Nephron (organoid): Measurements from ENCODE around the gene TPCN1.

Experiments used
- H3K27ac Mint-ChIP-seq, 3 experiments: 2 replicates each; pipeline ENCODE4 v1.8.0; 2020; ENCODE audit warnings: mixed read lengths in 3 of 3, mild to moderate bottlenecking in 2 of 3, moderate library complexity in 1 of 3
- H3K27me3 Mint-ChIP-seq: 2 replicates; pipeline ENCODE4 v1.8.0; 2021; ENCODE audit warnings: low read depth, mild to moderate bottlenecking, moderate library complexity, mixed read lengths
- H3K36me3 Mint-ChIP-seq: 2 replicates; pipeline ENCODE4 v1.8.0; 2020; ENCODE audit warnings: low read depth, mixed read lengths
- H3K4me1 Mint-ChIP-seq: 2 replicates; pipeline ENCODE4 v1.8.0; 2020; ENCODE audit warnings: mixed read lengths
- H3K4me3 Mint-ChIP-seq, 3 experiments: 2 replicates each; pipeline ENCODE4 v1.8.0; 2020; ENCODE audit warnings: mild to moderate bottlenecking in 3 of 3, mixed read lengths in 3 of 3, moderate library complexity in 2 of 3
- H3K9me3 Mint-ChIP-seq: 2 replicates; pipeline ENCODE4 v1.8.0; 2020; ENCODE audit warnings: mixed read lengths
- CTCF ChIP-seq, 3 experiments: fragments of 200-600 bp; sonication (generic); IDR thresholded peaks; one replicate each; pipeline ENCODE4 v1.5.0; 2021; ENCODE audit warnings: antibody characterized with exemption in 3 of 3; ENCODE audit not compliant: unreplicated experiment in 3 of 3

Gene TPCN1

GRCh38 chr12:113235976-113236375, 14.7 kb downstream of the TPCN1 start:
- no peak for TF ChIP-seq CTCF (IDR thresholded peaks at IDR 0.05; ENCODE audit: unreplicated experiment in 3 of 3)
- Mint-ChIP-seq H3K9me3 (no peaks in the 10 kb centered on the region), H3K27me3 (no peaks in the 10 kb centered on the region), H3K4me1 (peaks cover 60% of the 10 kb centered on the region), H3K4me3 (no peak overlapping the region), H3K27ac (no peak overlapping the region), H3K36me3 (peaks cover 19% of the 10 kb centered on the region)

DNA sequence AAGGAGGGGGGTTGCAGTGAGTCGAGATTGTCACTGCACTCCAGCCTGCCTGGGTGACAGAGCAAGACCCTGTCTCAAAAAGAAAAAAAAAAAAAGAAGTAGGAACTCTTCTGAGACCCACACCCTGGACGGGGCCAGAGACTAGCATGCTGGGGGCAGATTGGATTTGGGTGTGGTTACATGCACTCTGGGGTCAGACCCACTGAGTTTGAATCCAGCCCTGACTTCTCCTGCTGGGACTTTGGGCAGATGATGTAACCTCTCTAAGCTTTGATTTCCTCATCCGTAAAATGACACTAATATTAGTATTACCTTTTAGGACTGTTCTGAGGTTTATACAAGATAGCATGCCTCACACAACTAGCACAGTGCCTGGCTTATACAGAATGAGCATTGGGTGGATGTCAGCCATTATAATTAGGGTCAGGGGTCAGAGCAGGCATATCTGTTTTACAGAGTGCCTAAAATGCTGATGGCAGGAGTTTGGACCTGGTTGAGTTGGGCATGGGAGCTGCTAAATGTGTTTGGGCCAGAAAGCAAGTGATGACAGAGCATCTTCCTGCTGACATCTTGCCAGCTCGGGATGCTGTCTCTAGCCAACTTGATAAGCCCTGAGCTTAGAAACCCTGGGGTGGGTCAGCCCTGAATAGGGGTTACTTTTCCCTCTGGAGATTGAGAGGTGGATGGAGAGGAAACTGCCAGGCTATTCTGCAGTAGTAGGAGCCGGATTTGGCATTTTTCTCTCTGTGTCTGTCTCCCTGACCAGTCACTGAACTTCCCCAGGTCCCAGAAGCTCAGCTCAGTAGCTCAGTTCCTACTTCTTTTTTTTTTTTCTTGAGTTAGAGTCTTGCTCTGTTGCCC, 15.5 kb downstream of the TPCN1 start:
- Mint-ChIP-seq H3K9me3 (no peaks in the 10 kb centered on the region), H3K27me3 (no peaks in the 10 kb centered on the region), H3K36me3 (peaks cover 17% of the 10 kb centered on the region), H3K27ac (peak overlapping the region in 2 of 3 experiments; percentile 9 to 67), H3K4me3 (no peak overlapping the region), H3K4me1 (peaks cover 64% of the 10 kb centered on the region)
- no peak for TF ChIP-seq CTCF (IDR thresholded peaks at IDR 0.05; ENCODE audit: unreplicated experiment in 3 of 3)

DNA sequence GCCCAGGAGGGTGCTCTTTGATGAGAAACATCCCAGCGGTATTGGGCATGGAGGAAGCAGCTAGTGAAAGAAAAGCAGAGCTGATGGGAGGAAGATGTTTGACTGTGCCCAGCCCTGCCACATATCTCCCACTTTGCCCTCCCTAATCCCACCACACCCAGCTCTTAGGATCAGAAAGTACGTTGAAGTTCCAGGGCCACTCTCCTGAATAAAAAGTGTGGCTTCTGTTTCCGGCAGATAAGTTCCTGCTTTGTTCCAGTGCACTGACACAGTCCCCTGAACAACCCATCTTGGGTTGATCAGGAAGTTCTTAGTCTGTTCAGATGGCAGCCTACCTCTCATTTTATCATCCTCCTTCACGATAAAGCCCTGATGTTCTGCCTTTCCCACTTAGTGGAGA, 16.5 kb downstream of the TPCN1 start:
- TF ChIP-seq CTCF (IDR thresholded peaks at IDR 0.05; ENCODE audit: unreplicated experiment in 3 of 3) = no peak
- Mint-ChIP-seq H3K4me1 (peaks cover 65% of the 10 kb centered on the region), H3K27ac (peak overlapping the region; percentile 37 to 50 (median 44)), H3K27me3 (no peaks in the 10 kb centered on the region), H3K9me3 (no peaks in the 10 kb centered on the region), H3K36me3 (peaks cover 17% of the 10 kb centered on the region), H3K4me3 (no peak overlapping the region)

DNA sequence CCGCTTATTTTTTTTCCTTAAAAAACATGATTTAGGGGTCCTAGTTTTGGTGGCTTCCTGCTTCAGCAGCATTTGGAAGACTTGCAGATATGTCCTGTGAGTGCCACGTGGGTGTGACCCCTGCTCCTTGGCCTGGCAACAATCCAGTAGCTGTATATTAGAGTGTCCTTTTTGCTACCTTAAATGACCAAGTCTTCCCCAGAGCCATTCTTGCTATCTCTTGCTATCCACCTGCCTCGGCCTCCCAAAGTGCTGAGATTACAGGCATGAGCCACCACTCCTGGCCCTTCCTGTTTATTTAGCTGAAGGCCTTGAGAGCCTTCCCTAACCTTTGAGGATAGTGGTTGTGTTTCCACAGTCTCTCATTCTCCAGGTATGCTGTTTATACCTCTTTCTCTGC, 17.0 kb downstream of the TPCN1 start:
- Mint-ChIP-seq H3K36me3 (peaks cover 14% of the 10 kb centered on the region), H3K9me3 (no peaks in the 10 kb centered on the region), H3K27me3 (no peaks in the 10 kb centered on the region), H3K4me3 (no peak overlapping the region), H3K4me1 (peaks cover 60% of the 10 kb centered on the region), H3K27ac (peak overlapping the region; percentile 37 to 50 (median 37))
- TF ChIP-seq CTCF (IDR thresholded peaks at IDR 0.05; ENCODE audit: unreplicated experiment in 3 of 3) = no peak

DNA sequence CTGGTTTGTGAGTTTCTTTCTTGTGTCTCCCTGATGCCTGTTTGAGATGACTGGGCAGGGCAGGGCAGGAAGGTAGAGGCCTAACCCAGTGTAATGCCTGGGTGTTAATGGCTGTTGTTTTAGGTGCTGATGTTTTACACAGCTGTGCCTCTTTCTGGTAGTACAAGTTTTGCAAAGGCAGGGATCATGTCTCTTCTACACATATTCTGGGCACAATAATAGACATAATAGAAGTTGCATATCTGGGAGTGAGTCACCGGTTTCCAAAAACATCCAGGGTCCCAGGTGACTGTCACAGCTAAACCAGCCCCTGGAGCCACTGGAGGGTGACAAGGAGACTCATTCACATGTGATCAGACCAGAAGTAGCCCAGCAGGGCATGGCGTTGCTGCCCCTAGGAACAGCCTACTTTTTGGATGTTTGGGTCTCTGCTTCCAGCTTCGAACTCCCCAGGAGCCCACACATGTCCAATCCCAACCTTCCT, 18.1 kb downstream of the TPCN1 start:
- no peak for TF ChIP-seq CTCF (IDR thresholded peaks at IDR 0.05; ENCODE audit: unreplicated experiment in 3 of 3)
- Mint-ChIP-seq H3K4me1 (peaks cover 59% of the 10 kb centered on the region), H3K4me3 (peak overlapping the region in 1 of 3 experiments; percentile 4), H3K27me3 (peaks cover 5% of the 10 kb centered on the region), H3K36me3 (peaks cover 10% of the 10 kb centered on the region), H3K27ac (peak overlapping the region; percentile 95 to 96 (median 95)), H3K9me3 (no peaks in the 10 kb centered on the region)
